Large intestine (tissue), 3 donors: ENCODE measurements around the gene GDPD5. TPM values are rescaled to one million over a fixed set of nuclear protein-coding genes. Genes with fewer than 3 reads are reported as not detected.
A peak's percentile ranks its signal among the peaks of the same experiment; 100 is the strongest.
"Not testable (repeated sequence)": the region's sequence is repeated elsewhere in the genome, so short reads cannot be mapped to it uniquely, and the experiment has no call there.

Source experiments
- DNase-seq, 2 donors: peaks; one replicate each; pipeline versions ENCODE4 v3.0.0 to v3.0.0-alpha.2; 2013
- H3K27ac ChIP-seq: one replicate; pipeline ENCODE4 v1.5.1; 2013; ENCODE audit warnings: low read length
- H3K27me3 ChIP-seq: 2 replicates; pipeline ENCODE4 v1.6.1; 2013; ENCODE audit warnings: low read length; ENCODE audit not compliant: control insufficient read depth, insufficient read depth
- H3K36me3 ChIP-seq: 2 replicates; pipeline ENCODE4 v1.6.1; 2013; ENCODE audit warnings: low read length; ENCODE audit not compliant: control insufficient read depth, insufficient read depth
- H3K4me1 ChIP-seq: one replicate; pipeline ENCODE4 v1.6.1; 2013; ENCODE audit warnings: low read length; ENCODE audit not compliant: control insufficient read depth, insufficient read depth
- H3K4me3 ChIP-seq: one replicate; pipeline ENCODE4 v1.5.1; 2013; ENCODE audit warnings: low read length
- H3K9me3 ChIP-seq: one replicate; pipeline ENCODE4 v1.6.1; 2013; ENCODE audit warnings: mild to moderate bottlenecking, low read depth, low read length, moderate library complexity; ENCODE audit not compliant: control insufficient read depth
- WGBS: methylation state at CpG from one replicate; pipeline ENCODE4 v1.1.5; 2013; ENCODE audit warnings: low lambda C conversion rate; ENCODE audit not compliant: insufficient coverage; 5-methylcytosine and 5-hydroxymethylcytosine counted together
- polyA plus RNA-seq: library from polyadenylated mRNA; unstranded; fragments of 120-200 nt; gene quantifications from one replicate; pipeline ENCODE4 v1.2.1, GENCODE V29; 2013

Gene GDPD5
- polyA plus RNA-seq, 1 donor: 71.7 TPM

GRCh38 chr11:75409971-75410370 lies 115.8 kb downstream of the GDPD5 start:
- not testable (repeated sequence) for H3K27ac ChIP-seq, H3K4me1 ChIP-seq, H3K27me3 ChIP-seq, H3K9me3 ChIP-seq, H3K4me3 ChIP-seq, DNase-seq
- no CpG with 5 or more reads among the region's 33 CpGs for whole genome bisulfite sequencing
- peaks cover 56% of the 10 kb centered on the region for H3K36me3 ChIP-seq

- Histone ChIP-seq H3K27me3 (no peaks in the 10 kb centered on the region), H3K9me3 (no peaks in the 10 kb centered on the region), H3K4me1 (no peaks in the 10 kb centered on the region), H3K4me3 (no peak overlapping the region), H3K27ac (no peak overlapping the region), H3K36me3 (peaks cover 58% of the 10 kb centered on the region)
- WGBS: no CpG with 5 or more reads among the region's 2 CpGs
- DNase-seq: no peak
Measured at GRCh38 chr11:75408957-75409219, 116.9 kb downstream of the GDPD5 start.

- no peak for DNase-seq
- Histone ChIP-seq H3K27me3 (no peaks in the 10 kb centered on the region), H3K4me1 (peaks cover 15% of the 10 kb centered on the region), H3K36me3 (peaks cover 65% of the 10 kb centered on the region), H3K9me3 (no peaks in the 10 kb centered on the region), H3K4me3 (no peak overlapping the region), H3K27ac (no peak overlapping the region)
- no CpG with 5 or more reads among the region's 1 CpG for WGBS
Measured at GRCh38 chr11:75406338-75406777, 119.4 kb downstream of the GDPD5 start.

GRCh38 chr11:75403983-75404658 lies 121.6 kb downstream of the GDPD5 start:
- DNase-seq: no peak
- H3K27ac ChIP-seq: no peak overlapping the region
- no peaks in the 10 kb centered on the region for H3K27me3 ChIP-seq
- H3K9me3 ChIP-seq: peaks cover 2% of the 10 kb centered on the region
- peaks cover 15% of the 10 kb centered on the region for H3K4me1 ChIP-seq
- WGBS: 80% methylated on average over 1 of the region's 15 CpGs
- H3K36me3 ChIP-seq: peaks cover 70% of the 10 kb centered on the region
- no peak overlapping the region for H3K4me3 ChIP-seq

DNA sequence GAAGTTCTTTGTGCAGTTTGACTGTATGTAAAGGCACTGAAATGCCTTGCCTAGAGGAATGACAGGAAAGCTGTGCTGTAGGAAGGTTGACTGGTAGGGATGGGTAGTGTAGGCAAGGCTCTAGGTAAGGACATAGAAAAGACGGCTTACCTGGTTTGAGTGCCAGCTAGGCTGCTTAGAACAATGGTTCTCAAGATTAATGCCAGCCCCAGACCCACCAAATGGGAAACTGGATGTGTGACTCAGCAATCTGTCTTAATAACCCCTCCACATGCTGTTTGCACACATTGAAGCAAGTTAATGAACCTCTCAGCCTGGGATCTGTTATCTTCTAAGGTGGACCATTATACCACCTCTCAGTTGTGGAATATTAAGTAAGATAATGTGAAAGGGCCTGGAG lies 122.7 kb downstream of the GDPD5 start:
- no peaks in the 10 kb centered on the region for H3K27me3 ChIP-seq
- H3K27ac ChIP-seq: no peak overlapping the region
- no peak for DNase-seq
- H3K4me3 ChIP-seq: no peak overlapping the region
- 60% methylated on average over 1 of the region's 1 CpG for WGBS
- peaks cover 63% of the 10 kb centered on the region for H3K36me3 ChIP-seq
- peaks cover 2% of the 10 kb centered on the region for H3K9me3 ChIP-seq
- peaks cover 15% of the 10 kb centered on the region for H3K4me1 ChIP-seq

DNA sequence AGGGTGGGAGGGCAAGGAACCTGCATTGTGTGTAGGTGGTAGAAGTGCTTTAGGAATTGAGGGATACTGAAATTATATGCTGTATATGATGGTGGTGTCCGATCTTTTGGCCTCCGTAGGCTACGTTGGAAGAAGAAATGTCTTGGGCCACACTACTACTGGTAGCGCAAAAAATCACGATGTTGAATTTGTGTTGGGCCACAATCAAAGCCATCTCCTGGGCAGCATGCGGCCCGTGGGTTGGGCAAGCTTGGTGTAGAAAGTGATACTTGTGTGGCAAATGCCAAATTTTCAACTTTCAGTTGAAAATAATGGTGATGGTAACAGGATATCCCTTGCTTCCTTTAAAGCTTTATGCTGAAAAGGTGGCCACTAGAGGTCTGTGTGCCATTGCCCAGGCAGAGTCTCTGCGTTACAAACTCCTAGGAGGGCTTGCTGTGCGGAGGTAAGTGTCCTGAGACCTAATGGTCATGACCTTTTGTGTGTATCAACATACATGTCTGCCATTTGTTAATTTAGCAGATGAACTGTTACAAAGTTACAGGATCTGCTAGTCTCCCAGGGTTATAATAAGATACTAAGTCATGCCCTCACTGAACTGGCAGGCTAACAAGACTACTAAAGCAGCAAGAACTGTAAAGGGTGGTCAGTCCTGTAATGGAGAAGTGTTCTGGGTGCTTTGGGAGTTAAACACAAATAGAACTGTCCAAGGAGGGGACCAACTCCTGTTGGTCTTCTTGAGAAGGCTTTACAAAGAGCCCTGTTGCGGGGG lies 123.6 kb downstream of the GDPD5 start:
- DNase-seq: no peak
- Histone ChIP-seq H3K4me3 (no peak overlapping the region), H3K36me3 (peaks cover 62% of the 10 kb centered on the region), H3K27me3 (no peaks in the 10 kb centered on the region), H3K9me3 (peaks cover 2% of the 10 kb centered on the region), H3K4me1 (peaks cover 15% of the 10 kb centered on the region), H3K27ac (no peak overlapping the region)
- no CpG with 5 or more reads among the region's 10 CpGs for WGBS

DNA sequence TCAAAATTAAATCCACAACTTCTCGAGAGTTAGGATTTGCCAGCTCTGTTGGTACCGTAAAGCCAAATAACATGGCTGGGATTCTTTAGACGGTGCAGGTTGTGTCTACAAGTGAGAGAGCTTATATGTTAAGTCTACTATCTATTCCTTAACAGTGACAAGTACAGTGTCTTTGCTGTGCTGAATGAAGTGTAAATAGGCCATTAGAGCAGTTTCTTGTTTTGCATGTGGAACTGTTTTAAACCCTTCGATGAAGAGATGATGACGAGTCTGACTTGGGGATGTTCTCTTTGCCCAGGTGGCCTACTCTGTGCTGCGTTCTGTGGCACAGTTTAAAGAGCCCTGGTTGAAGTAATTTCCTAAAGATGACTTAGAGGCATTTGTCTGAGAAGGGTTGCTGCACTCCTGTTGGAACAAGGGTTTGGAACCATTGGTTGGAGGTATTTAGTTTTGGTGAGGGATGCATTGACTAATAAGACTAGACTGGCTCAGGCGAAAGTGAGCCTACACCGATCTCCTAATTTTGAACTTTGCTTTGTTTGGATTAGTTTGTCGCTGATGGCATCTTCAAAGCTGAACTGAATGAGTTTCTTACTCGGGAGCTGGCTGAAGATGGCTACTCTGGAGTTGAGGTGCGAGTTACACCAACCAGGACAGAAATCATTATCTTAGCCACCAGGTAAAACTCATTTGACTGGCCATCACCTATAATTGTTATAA lies 125.4 kb downstream of the GDPD5 start:
- Histone ChIP-seq H3K27ac (peak overlapping the region; percentile 94), H3K4me1 (peaks cover 15% of the 10 kb centered on the region), H3K36me3 (peaks cover 44% of the 10 kb centered on the region), H3K9me3 (peaks cover 2% of the 10 kb centered on the region), H3K27me3 (no peaks in the 10 kb centered on the region), H3K4me3 (peak overlapping the region; percentile 85)
- peak in 1 of 2 donors; percentile 44 for DNase-seq
- WGBS: no CpG with 5 or more reads among the region's 11 CpGs

DNA sequence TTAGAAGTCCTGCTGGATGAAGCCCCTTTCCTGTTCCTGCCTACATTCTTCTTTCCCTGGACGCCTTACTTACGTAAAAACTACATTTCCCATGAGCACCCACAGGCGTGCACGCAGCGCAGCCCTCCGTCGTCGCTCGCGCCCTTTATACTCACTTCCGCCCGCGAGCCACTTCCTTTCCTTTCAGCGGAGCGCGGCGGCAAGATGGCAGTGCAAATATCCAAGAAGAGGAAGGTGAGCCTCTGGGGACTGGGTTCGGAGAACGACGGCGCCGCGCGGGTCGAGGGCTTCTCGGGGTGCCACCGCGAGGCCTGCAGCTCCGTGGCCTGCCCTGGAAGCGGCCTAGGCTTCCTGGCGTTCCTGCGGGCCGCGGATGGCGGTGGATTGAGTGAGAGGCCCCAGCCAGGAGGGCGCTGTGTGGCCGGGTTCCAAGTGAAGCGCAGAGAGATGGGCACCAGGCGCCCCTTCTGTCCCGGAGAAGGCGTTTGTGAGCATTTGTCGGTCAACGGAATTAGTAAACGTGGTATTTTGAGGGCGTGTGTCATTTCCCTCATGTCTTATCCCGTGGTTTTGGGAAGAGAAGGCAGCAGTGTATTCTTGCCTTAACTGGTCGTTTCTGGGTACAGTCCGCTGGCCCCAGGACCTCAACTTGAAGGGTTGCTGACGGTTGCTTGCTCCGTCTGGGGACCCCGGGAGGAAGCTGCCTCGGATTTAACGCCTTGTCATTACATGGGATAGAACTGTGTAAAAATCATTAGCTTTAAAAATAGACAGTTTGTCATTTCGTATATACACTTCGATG lies 126.2 kb downstream of the GDPD5 start, which contains the start of gene RPS3:
RPS3 (plus strand) TSS at position 175 of the 802 bp plus-strand sequence; CDS start at position 205, 30 bp downstream.
- 0% methylated on average over 3 of the region's 55 CpGs for WGBS
- peaks cover 2% of the 10 kb centered on the region for H3K9me3 ChIP-seq
- H3K27me3 ChIP-seq: no peaks in the 10 kb centered on the region
- peaks cover 37% of the 10 kb centered on the region for H3K36me3 ChIP-seq
- peak; percentile 93 to 97 for DNase-seq
- H3K4me3 ChIP-seq: peak within 1 kb of the TSS; percentile 85
- H3K27ac ChIP-seq: peak within 1 kb of the TSS; percentile 94
- H3K4me1 ChIP-seq: peaks cover 15% of the 10 kb centered on the region

DNA sequence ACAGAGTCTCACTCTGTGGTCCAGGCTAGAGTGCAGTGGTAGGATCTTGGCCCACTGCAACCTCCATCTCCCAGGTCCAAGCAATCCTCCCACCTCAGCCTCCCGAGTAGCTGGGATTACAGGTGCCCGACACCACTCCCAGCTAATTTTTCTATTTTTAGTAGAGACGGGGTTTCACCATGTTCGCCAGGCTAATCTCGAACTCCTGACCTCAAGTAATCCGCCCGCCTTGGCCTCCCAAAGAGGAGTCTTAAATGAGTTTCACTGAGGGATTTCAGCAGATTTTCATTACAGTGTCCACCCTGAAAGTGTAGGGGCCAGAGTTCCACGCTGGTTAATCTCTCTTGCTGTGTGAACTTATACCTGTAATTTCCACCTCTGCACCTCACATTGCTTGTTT lies 126.8 kb downstream of the GDPD5 start:
- peaks cover 2% of the 10 kb centered on the region for H3K9me3 ChIP-seq
- WGBS: no CpG with 5 or more reads among the region's 8 CpGs
- H3K27me3 ChIP-seq: no peaks in the 10 kb centered on the region
- no peak for DNase-seq
- H3K4me3 ChIP-seq: no peak overlapping the region
- H3K27ac ChIP-seq: no peak overlapping the region
- H3K36me3 ChIP-seq: peaks cover 30% of the 10 kb centered on the region
- H3K4me1 ChIP-seq: peaks cover 15% of the 10 kb centered on the region
